ENCODE measurements around the gene FAM118B. TPM values are rescaled to one million over a fixed set of nuclear protein-coding genes. Genes with fewer than 3 reads are reported as not detected.

Gene FAM118B
- total and polyA plus RNA-seq, 2 of the 4 experiments (the other 2 are of a cell fraction): 20.0 to 27.2 TPM

DNA sequence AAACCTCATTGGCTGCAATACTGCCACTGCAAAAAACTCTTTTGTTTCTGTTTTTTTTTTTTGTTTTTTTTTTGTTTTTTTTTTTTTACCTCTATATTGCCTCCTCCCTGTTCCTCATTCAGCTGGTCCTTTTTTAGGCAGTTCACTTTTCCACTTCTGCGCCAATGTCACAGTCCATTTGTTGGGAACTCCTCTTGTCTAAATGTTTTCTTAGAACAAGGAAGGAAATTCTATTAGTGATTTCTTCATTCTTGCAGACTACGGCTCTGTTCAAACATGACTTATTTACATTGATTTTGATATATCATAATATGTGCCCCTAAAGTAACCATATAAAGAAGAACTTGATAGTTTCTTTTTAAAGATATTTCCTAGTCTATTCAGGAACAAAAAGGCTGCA is 2.9 kb downstream of the FAM118B start:
- no peak for ATAC-seq (ENCODE audit: low read depth)
- H3K14ac ChIP-seq (replicated peaks; ENCODE audit: low read depth, low read length): no peak overlapping the region
- H2BK5ac ChIP-seq (ENCODE audit: low read depth, low read length, poor library complexity, severe bottlenecking): no peak overlapping the region
- H3K4me3 ChIP-seq (ENCODE audit: insufficient read depth, low read depth, low read length): no peak overlapping the region
- TF ChIP-seq MAZ (IDR thresholded peaks at IDR 0.05; ENCODE audit: borderline replicate concordance, low read depth, low read length) (no peak), CEBPB (IDR thresholded peaks at IDR 0.05; ENCODE audit: low read depth, low read length) (no peak), NFE2L2 (IDR thresholded peaks at IDR 0.05; ENCODE audit: low read depth, low read length) (no peak), MAFK (IDR thresholded peaks at IDR 0.05; ENCODE audit: low read depth, low read length) (no peak), MXI1 (IDR thresholded peaks at IDR 0.05; ENCODE audit: borderline replicate concordance, low read depth, low read length) (no peak), CHD1 (IDR thresholded peaks at IDR 0.05; ENCODE audit: low read depth, low read length) (no peak), BHLHE40 (IDR thresholded peaks at IDR 0.05; ENCODE audit: low read depth, low read length) (no peak), RFX5 (IDR thresholded peaks at IDR 0.05; ENCODE audit: low read depth, low read length) (no peak), RAD21 (IDR thresholded peaks at IDR 0.05; ENCODE audit: low read length) (no peak), SMC3 (IDR thresholded peaks at IDR 0.05; ENCODE audit: low read depth, low read length) (no peak), RCOR1 (IDR thresholded peaks at IDR 0.05; ENCODE audit: insufficient replicate concordance, low read length) (no peak)
- TF ChIP-seq, protein P1, sequence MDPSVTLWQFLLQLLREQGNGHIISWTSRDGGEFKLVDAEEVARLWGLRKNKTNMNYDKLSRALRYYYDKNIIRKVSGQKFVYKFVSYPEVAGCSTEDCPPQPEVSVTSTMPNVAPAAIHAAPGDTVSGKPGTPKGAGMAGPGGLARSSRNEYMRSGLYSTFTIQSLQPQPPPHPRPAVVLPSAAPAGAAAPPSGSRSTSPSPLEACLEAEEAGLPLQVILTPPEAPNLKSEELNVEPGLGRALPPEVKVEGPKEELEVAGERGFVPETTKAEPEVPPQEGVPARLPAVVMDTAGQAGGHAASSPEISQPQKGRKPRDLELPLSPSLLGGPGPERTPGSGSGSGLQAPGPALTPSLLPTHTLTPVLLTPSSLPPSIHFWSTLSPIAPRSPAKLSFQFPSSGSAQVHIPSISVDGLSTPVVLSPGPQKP (IDR thresholded peaks at IDR 0.05; ENCODE audit: borderline replicate concordance, low read depth, low read length): no peak
- TF ChIP-seq, protein P2, sequence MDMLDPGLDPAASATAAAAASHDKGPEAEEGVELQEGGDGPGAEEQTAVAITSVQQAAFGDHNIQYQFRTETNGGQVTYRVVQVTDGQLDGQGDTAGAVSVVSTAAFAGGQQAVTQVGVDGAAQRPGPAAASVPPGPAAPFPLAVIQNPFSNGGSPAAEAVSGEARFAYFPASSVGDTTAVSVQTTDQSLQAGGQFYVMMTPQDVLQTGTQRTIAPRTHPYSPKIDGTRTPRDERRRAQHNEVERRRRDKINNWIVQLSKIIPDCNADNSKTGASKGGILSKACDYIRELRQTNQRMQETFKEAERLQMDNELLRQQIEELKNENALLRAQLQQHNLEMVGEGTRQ (IDR thresholded peaks at IDR 0.05; ENCODE audit: low read depth, low read length): no peak
- H4K8ac ChIP-seq (ENCODE audit: low read depth in 2 of 2, low read length in 2 of 2): no peak overlapping the region
- no peak overlapping the region for H3K27ac ChIP-seq (ENCODE audit: insufficient read depth, low read length)
- no peak overlapping the region for H3K56ac ChIP-seq (ENCODE audit: extremely low read depth, insufficient read depth, low read length)
- no peak overlapping the region for H2BK15ac ChIP-seq (ENCODE audit: low read depth, low read length)
- H3K4me1 ChIP-seq (ENCODE audit: control insufficient read depth, insufficient read depth, low read length): no peaks in the 10 kb centered on the region
- H3K79me1 ChIP-seq (ENCODE audit: low read depth in 1 of 2, low read length in 2 of 2): peaks cover 29 to 73% of the 10 kb centered on the region in 2 experiments
- no peak overlapping the region for H3K23ac ChIP-seq (ENCODE audit: low read depth, low read length)
- peaks cover 1% of the 10 kb centered on the region for H3K36me3 ChIP-seq (ENCODE audit: control insufficient read depth, insufficient read depth, low read length)
- in situ Hi-C loops (cut with MboI; ENCODE audit: low sequenced_read_pairs) (no loop called here), intact Hi-C loops (cut with micrococcal nuclease) (loop anchor here (5.0 kb wide), 1 partner anchor 43 kb away; no protein-coding TSS in a partner anchor), dilution Hi-C loops (cut with HindIII; ENCODE audit: low sequenced_read_pairs, unreplicated experiment) (loop anchor here (25.0 kb wide), 1 partner anchor 302 kb away; the partner anchor contains the start of genes DDX25 and PUS3)
- H3K4me2 ChIP-seq (ENCODE audit: low read depth, low read length): no peak overlapping the region
- H4K20me1 ChIP-seq (ENCODE audit: insufficient read depth, low read length): peaks cover 30% of the 10 kb centered on the region
- no peak overlapping the region for H4K5ac ChIP-seq (ENCODE audit: low read depth, low read length)
- ChIA-PET POLR2A (ENCODE audit: unreplicated experiment) (interaction anchor here (0.6 kb wide), 1 partner anchor 622 kb away, joined by 7 read pairs; the partner anchor contains the start of gene STT3A), CTCF (no interaction called here)
- no peak overlapping the region for H2BK120ac ChIP-seq (ENCODE audit: low read depth, low read length)
- H3K27me3 ChIP-seq (ENCODE audit: control insufficient read depth, insufficient read depth, low read length): no peaks in the 10 kb centered on the region
- no peak overlapping the region for H2BK20ac ChIP-seq (ENCODE audit: low read depth, low read length)
- no peak overlapping the region for H3K9ac ChIP-seq (ENCODE audit: low read depth, low read length)
- peaks cover 2% of the 10 kb centered on the region; the same call in 1 of the 2 replicates for H3K9me1 ChIP-seq (ENCODE audit: insufficient read depth, low read length)
- BruUV-seq (replicated peaks): no TSS peak
- H2AK9ac ChIP-seq (replicated peaks; ENCODE audit: low read depth, low read length, poor library complexity): no peak overlapping the region
- H3K18ac ChIP-seq (ENCODE audit: low read depth, low read length): no peak overlapping the region
- H3K4ac ChIP-seq (ENCODE audit: low read depth, low read length): no peak overlapping the region
- no CpG with 5 or more reads among the region's 2 CpGs for WGBS, 2 experiments (ENCODE audit: extremely low coverage in 2 of 2, insufficient read length in 1 of 2)
- H2AFZ ChIP-seq (replicated peaks; ENCODE audit: low read length, poor library complexity): no peak overlapping the region
- no peak for DNase-seq
- no peak overlapping the region for H4K91ac ChIP-seq (ENCODE audit: insufficient read depth, low read depth, low read length)
- H3K9me3 ChIP-seq (ENCODE audit: control insufficient read depth, insufficient read depth, low read length): no peaks in the 10 kb centered on the region
- H2AK5ac ChIP-seq (ENCODE audit: low read depth, low read length): no peak overlapping the region
